Keratinocyte (primary cell): ENCODE measurements around the gene CMKLR1. TPM values are rescaled to one million over a fixed set of nuclear protein-coding genes. Genes with fewer than 3 reads are reported as not detected.

ENCODE experiments used
- DNase-seq: peaks from one replicate; pipeline ENCODE4 v3.0.0-alpha.2; 2011; ENCODE audit warnings: low read depth, missing footprints, low spot score
- FAIRE-seq: peaks from 2 replicates; lab custom pipeline; 2011; peaks lifted over from hg19 to GRCh38; lab: Jason Lieb, UNC
- H2AFZ ChIP-seq: 2 replicates; pipeline ENCODE4 v1.6.0; 2012; ENCODE audit warnings: low read length, control low read depth, inconsistent platforms; ENCODE audit not compliant: control insufficient read depth
- H3K27ac ChIP-seq: 2 replicates; pipeline ENCODE4 v1.5.1; 2011; ENCODE audit warnings: low read length; ENCODE audit not compliant: control insufficient read depth, insufficient read depth
- H3K27me3 ChIP-seq: 3 replicates; pipeline ENCODE4 v1.6.0; 2011; ENCODE audit warnings: low read length; ENCODE audit not compliant: control insufficient read depth, insufficient read depth; ENCODE audit errors: extremely low read depth
- H3K36me3 ChIP-seq, 2 experiments: 2 replicates in 1 of 2; 3 replicates in 1 of 2; pipeline ENCODE4 v1.5.1; 2011; ENCODE audit warnings: low read length in 2 of 2, mild to moderate bottlenecking in 1 of 2; ENCODE audit not compliant: control insufficient read depth in 2 of 2, insufficient read depth in 2 of 2; ENCODE audit errors: extremely low read depth in 1 of 2
- H3K4me1 ChIP-seq: 3 replicates; pipeline ENCODE4 v1.5.1; 2011; ENCODE audit warnings: low read length; ENCODE audit not compliant: control insufficient read depth, insufficient read depth; ENCODE audit errors: extremely low read depth
- H3K4me2 ChIP-seq: 3 replicates; pipeline ENCODE4 v1.6.0; 2011; ENCODE audit warnings: low read depth, low read length; ENCODE audit not compliant: control insufficient read depth, insufficient read depth; ENCODE audit errors: extremely low read depth
- H3K4me3 ChIP-seq, 3 experiments: fragments of 200-600 bp in 1 of 3; sonication (generic) in 1 of 3; 2 replicates in 2 of 3; 3 replicates in 1 of 3; pipeline ENCODE4 v1.5.1; 2011 to 2016; ENCODE audit warnings: low read length in 3 of 3, mild to moderate bottlenecking in 3 of 3, control low read depth in 2 of 3, inconsistent platforms in 1 of 3, low read depth in 1 of 3, mixed read lengths in 1 of 3, mixed run types in 1 of 3, moderate library complexity in 1 of 3; ENCODE audit not compliant: control insufficient read depth in 2 of 3, insufficient read depth in 2 of 3; ENCODE audit errors: extremely low read depth in 1 of 3
- H3K79me2 ChIP-seq: 2 replicates; pipeline ENCODE4 v1.6.0; 2012; ENCODE audit warnings: low read length; ENCODE audit not compliant: control insufficient read depth, insufficient read depth
- H3K9ac ChIP-seq: 3 replicates; pipeline ENCODE4 v1.6.0; 2011; ENCODE audit warnings: low read length; ENCODE audit not compliant: control insufficient read depth, insufficient read depth; ENCODE audit errors: extremely low read depth
- H3K9me1 ChIP-seq: 3 replicates; pipeline ENCODE4 v1.6.0; 2011; ENCODE audit warnings: low read length; ENCODE audit not compliant: control insufficient read depth, insufficient read depth; ENCODE audit errors: extremely low read depth
- H3K9me3 ChIP-seq: 2 replicates; pipeline ENCODE4 v1.5.1; 2012; ENCODE audit warnings: low read depth, low read length; ENCODE audit not compliant: control insufficient read depth
- H4K20me1 ChIP-seq: 3 replicates; pipeline ENCODE4 v1.6.0; 2011; ENCODE audit warnings: low read length; ENCODE audit not compliant: control insufficient read depth, insufficient read depth; ENCODE audit errors: extremely low read depth
- EZH2 ChIP-seq: IDR thresholded peaks from one replicate; pipeline ENCODE4 v1.6.1; 2012; ENCODE audit warnings: inconsistent platforms, mild to moderate bottlenecking, low read length, moderate library complexity
- dilution Hi-C: fragments of 300-500 bp; cut with MboI; formaldehyde crosslinking; loops from one replicate; pipeline ENCODE4 v1.7.0; 2020; ENCODE audit warnings: low sequenced_read_pairs; ENCODE audit not compliant: extremely low pct_ligation_motif_present
- polyA plus RNA-seq, 5 experiments: library from polyadenylated mRNA; depleted of rRNA in 3 of 5; stranded (reverse) in 3 of 5; stranded (forward) in 1 of 5; unstranded in 1 of 5; fragments of >200 nt; gene quantifications; 1 replicate in 1 of 5; 2 replicates in 3 of 5; 3 replicates in 1 of 5; pipeline versions ENCODE4 v1.2.1 to v1.2.3, GENCODE V29; 2011 to 2012; ENCODE audit warnings: missing spikeins in 2 of 5, low read depth in 1 of 5, low replicate concordance in 1 of 5
- TF ChIP-seq, protein P1 (sequence below), 3 experiments: IDR thresholded peaks in 1 of 3; conservative IDR thresholded peaks in 1 of 3; optimal IDR thresholded peaks in 1 of 3; 2 replicates in 2 of 3; 3 replicates in 1 of 3; pipeline versions ENCODE3 to v1.5.1; 2011; ENCODE audit warnings: low read length in 3 of 3, mild to moderate bottlenecking in 3 of 3, moderate library complexity in 2 of 3, control low read depth in 1 of 3, inconsistent platforms in 1 of 3; ENCODE audit not compliant: insufficient read depth in 2 of 3; ENCODE audit errors: extremely low read depth in 1 of 3

CMKLR1 gene
- polyA plus RNA-seq, 1 donor (not counting 4 experiments of a cell fraction or from before 2014, with no cell fraction given) = not detected

DNA sequence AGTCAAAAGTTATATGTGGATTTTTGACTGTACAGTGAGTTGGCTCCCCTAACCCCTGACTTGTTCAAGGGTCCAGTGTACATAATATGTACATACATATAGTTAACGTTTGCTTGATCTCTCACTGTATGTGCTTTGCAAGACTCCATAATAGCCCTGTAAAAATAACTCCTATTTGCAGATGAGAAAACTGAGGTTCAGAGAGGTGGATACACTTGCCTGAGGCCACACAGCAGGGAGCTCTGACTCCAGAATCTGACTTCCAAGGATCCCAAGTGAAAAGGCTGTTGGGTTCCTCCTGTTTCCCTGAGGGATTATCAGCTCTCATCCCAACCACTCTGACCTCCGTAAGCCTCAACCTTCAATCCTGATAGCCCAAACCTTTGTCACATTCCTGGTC lies 41.7 kb downstream of the CMKLR1 start:
- no peaks in the 10 kb centered on the region for H3K27me3 ChIP-seq
- TF ChIP-seq, protein P1, sequence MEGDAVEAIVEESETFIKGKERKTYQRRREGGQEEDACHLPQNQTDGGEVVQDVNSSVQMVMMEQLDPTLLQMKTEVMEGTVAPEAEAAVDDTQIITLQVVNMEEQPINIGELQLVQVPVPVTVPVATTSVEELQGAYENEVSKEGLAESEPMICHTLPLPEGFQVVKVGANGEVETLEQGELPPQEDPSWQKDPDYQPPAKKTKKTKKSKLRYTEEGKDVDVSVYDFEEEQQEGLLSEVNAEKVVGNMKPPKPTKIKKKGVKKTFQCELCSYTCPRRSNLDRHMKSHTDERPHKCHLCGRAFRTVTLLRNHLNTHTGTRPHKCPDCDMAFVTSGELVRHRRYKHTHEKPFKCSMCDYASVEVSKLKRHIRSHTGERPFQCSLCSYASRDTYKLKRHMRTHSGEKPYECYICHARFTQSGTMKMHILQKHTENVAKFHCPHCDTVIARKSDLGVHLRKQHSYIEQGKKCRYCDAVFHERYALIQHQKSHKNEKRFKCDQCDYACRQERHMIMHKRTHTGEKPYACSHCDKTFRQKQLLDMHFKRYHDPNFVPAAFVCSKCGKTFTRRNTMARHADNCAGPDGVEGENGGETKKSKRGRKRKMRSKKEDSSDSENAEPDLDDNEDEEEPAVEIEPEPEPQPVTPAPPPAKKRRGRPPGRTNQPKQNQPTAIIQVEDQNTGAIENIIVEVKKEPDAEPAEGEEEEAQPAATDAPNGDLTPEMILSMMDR (optimal IDR thresholded peaks at IDR 0.05 in 1 of 3, IDR thresholded peaks at IDR 0.05 in 1 of 3, conservative IDR thresholded peaks at IDR 0.05 in 1 of 3; ENCODE audit: extremely low read depth in 1 of 3, insufficient read depth in 2 of 3, low read length in 3 of 3) = no peak
- TF ChIP-seq EZH2 = no peak
- H3K36me3 ChIP-seq = no peaks in the 10 kb centered on the region
- no peak overlapping the region for H3K4me2 ChIP-seq
- no peak overlapping the region for H3K27ac ChIP-seq
- H3K4me1 ChIP-seq = no peaks in the 10 kb centered on the region
- no peak for DNase-seq
- dilution Hi-C loops = no loop called here
- no peaks in the 10 kb centered on the region for H4K20me1 ChIP-seq
- no peaks in the 10 kb centered on the region for H3K9me3 ChIP-seq
- H2AFZ ChIP-seq = no peak overlapping the region
- no peak overlapping the region for H3K4me3 ChIP-seq
- no peak for FAIRE-seq
- H3K9ac ChIP-seq = no peak overlapping the region
- no peaks in the 10 kb centered on the region for H3K79me2 ChIP-seq
- H3K9me1 ChIP-seq = no peaks in the 10 kb centered on the region

DNA sequence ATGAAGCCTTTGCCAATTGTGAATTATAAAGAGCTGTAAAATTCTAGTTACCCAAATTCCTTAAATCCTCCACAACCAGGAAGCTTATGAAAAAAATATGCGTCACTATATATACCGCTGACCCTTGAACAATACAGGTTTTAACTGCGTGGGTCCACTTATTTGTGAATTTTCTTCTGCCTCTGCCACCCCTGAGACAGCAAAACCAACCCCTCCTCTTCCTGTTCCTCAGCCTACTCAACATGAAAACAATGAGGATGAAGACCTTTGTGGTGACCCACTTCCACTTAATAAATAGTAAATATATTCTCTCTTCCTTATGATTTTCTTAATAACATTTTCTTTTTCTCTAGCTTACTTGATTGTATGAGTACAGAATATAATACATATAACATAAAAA lies 42.2 kb downstream of the CMKLR1 start:
- H3K27ac ChIP-seq = no peak overlapping the region
- dilution Hi-C loops = no loop called here
- no peak for FAIRE-seq
- no peaks in the 10 kb centered on the region for H3K4me1 ChIP-seq
- no peak for TF ChIP-seq EZH2
- TF ChIP-seq, protein P1 (optimal IDR thresholded peaks at IDR 0.05 in 1 of 3, IDR thresholded peaks at IDR 0.05 in 1 of 3, conservative IDR thresholded peaks at IDR 0.05 in 1 of 3; ENCODE audit: extremely low read depth in 1 of 3, insufficient read depth in 2 of 3, low read length in 3 of 3) = no peak
- no peaks in the 10 kb centered on the region for H3K27me3 ChIP-seq
- H3K9me3 ChIP-seq = no peaks in the 10 kb centered on the region
- DNase-seq = no peak
- H3K79me2 ChIP-seq = no peaks in the 10 kb centered on the region
- no peak overlapping the region for H3K4me2 ChIP-seq
- no peak overlapping the region for H3K4me3 ChIP-seq
- H3K36me3 ChIP-seq = no peaks in the 10 kb centered on the region
- no peak overlapping the region for H3K9ac ChIP-seq
- no peaks in the 10 kb centered on the region for H4K20me1 ChIP-seq
- no peak overlapping the region for H2AFZ ChIP-seq
- H3K9me1 ChIP-seq = no peaks in the 10 kb centered on the region
